ENCODE data around the gene WDR45B. TPM values are rescaled to one million over a fixed set of nuclear protein-coding genes. Genes with fewer than 3 reads are reported as not detected.

WDR45B gene
- total RNA-seq, 2 donors from 2014 or later = 49.7 to 56.5 TPM

DNA sequence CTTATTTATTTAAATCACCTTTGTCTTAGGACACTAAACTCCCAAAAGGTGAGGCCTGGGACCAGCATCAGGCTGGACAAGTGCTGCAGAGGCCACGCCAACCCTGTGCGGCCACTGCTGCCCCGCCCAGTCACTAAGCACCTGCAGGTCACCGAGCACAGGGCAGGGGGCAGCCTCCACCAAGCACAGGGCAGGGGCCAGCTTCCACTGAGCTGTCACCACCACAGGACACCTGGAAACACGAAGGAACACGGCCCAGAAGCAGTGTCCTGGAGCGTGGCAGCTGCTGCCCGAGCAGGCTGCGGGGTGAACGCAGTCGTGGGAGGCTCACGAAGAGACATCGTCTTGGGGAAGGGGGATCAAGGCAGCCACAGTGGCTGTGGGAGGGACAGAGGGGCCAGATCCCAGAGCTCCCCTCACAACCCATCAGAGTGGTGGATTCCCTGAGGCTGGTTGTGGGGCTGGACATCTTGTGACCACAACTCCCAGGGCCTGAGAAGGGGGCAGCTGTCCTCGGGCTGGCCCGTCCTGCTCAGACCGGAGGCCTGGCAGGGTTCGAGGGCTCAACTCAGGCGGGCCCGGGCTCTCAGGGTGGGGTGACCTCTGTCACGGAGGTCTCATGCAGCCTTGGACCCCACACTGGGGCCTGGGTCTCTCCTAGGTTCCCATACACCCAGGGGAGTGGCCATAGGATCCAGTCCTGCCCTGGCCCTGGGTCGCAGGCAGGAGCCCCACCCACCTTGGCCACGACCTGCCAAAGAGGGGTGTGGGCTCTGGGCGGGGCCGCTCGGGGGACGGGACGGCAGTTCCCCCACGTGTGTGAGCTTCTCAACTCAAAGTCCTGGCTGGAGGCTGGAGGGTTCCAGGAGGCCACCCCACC, 31.6 kb upstream of the WDR45B start:
- intact Hi-C loops (cut with DNase I) = no loop called here
- DNase-seq (ENCODE audit: low spot score) = peak; percentile 70

DNA sequence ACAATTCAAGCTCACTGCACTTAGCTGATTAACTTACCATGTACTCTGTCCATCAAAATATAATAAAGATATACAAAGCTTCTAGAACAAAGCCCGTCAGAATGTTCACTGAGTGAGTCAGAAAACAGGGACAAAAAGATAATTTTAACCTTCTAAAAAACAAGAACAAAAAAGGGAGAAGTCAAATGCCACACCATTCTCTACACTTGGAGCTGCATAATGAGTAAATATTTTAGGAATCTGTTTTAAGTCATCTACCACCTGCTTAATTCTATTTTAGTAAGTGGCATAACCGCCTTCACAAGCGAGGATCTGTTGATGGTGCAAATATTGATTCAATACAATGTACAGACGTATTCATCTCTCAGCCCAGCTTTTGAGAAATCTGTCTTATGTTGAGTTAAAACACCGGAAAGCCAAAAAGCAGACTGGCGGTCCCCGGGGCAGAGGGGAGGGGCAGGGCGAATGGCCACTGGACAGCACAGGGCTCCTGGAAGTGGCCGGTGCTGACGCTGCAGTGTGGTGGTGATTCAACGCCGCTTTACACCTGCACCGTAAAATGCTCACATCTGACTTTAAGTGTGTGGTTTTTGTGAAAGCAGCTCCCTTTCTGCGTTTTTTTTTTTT, 30.1 kb upstream of the WDR45B start:
- intact Hi-C loops (cut with DNase I) = no loop called here
- DNase-seq (ENCODE audit: low spot score) = peak; percentile 72

DNA sequence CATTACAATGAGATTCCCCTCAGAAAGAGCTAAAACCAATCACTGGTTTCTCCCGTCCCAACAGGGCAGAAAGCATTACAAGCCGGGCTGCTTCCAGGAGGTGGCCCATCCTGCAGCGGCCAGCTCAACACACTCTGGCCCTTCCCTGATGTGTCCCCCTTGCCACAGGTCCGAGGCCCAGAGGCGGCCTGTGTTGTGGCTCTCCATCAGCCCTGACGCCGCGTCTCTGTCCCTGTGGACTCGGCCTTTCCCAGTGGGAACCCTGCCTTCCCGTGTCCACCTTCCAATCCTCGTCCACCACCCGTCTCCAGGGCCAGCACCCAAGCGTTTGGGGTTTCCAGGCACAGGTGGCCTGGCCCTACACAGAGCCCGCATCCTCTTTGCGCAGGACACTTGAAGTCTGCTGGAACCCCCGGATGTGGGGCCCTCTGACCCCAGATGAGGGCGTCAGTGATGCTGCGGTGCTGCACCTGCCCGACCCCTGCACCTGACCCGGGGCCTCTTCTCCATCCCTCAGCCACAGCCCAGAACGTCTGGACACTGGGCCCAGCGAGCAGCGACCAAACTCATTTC, 29.2 kb upstream of the WDR45B start:
- DNase-seq (ENCODE audit: low spot score) = peak; percentile 43
- intact Hi-C loops (cut with DNase I) = no loop called here

DNA sequence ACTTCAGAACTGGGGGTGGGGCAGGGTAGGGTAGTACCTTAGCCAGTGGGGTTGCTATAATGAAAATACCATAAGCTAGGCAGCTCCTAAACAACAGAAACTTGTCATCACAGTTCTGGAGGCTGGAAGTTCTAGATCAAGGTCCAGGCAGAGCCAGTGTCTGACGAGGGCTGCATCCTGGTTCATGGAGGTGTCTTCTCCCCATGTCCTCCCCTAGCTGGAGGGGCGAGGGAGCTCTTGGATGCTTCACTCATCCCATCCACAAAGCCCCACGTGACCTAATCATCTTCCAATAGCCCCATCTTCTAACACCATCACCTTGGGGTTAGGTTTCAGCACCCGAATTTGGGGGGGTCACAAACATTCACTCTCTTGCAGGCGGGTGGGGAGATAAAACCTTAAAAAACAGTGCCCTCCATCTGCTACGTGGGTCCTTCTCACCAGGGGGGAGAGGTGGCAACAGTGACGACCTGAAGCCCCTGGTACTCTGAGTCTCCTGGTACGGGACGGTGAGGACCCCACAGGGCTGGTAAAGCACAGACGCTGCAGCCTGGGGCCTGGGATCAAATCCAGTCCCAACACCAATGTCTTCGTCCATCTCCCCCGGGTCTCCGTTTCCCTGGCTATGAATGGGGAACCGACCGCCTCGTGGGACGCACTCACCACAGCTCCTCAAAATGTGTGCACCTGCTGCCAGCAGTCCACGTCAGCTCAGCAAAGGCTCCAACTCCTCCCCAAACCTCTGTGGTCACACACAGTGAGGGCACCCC, 27.4 kb upstream of the WDR45B start:
- DNase-seq (ENCODE audit: low spot score) = peak; percentile 69
- intact Hi-C loops (cut with DNase I) = no loop called here

DNA sequence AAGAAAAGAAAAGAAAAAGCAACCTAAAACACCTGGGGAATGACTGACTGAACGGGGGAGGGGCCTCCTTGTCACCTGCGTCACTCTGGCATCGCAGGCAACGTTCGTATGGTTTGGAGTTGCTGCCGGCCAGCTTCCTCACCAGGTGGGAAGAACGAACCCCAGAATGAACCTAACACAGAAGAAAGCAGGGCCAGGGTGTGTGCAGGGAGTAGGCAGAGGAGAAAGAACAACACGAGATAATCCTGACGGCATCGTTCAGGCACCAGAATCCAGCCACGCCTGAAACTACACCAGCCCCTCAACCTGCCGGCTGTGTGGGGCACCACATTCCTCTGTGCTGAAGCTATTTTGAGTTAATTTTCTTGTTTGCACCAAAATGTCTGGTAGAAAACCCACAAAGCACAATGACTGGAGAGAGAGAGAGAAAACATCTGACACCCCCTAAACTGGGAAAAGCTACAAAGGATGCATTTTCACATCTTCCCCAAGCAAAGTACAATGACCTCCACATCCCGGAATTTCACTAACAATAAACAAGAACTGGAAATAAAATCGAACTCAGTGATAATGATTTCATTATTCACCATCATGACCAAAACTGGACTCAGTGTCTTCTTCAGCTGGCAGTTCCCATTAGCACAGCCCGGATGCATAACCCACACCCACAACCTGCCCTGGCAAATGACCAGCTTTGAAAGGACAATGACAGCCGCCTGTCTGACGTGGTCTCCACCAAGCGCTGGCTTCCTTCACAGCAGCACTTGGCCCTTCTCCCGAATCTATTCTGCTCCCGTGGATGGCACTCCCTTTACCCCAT, 26.6 kb upstream of the WDR45B start:
- intact Hi-C loops (cut with DNase I) = no loop called here
- no peak for DNase-seq (ENCODE audit: low spot score)

DNA sequence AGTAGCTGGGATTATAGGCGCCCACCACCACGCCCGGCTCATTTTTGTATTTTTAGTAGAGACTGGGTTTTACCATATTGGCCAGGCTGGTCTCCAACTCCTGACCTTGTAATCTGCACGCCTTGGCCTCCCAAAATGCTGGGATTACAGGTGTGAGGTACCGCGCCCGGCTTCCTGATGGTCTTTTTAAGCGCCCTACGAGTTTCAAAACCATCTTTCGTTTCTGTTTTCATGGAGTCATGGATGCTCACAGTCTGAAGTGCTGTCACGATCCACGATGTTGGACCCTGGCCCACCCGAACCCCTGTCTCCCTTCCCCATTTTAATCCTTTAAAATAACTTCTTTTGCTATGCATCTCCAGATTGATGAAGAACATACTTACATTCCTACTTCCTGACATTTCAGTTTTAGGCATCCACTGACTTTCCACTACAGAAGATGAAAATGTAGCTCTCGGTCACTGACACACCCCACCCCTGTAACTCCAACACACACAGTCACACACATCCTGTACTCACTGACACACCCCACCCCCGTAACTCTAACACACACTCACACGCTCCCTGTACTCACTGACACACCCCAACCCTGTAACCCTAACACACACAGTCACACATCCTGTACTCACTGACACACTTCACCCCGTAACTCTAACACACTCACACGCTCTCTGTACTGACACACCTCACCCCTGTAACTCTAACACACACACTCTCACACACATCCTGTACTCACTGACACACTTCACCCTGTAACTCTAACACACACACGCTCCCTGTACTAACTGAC, 22.6 kb upstream of the WDR45B start:
- intact Hi-C loops (cut with DNase I) = no loop called here

DNA sequence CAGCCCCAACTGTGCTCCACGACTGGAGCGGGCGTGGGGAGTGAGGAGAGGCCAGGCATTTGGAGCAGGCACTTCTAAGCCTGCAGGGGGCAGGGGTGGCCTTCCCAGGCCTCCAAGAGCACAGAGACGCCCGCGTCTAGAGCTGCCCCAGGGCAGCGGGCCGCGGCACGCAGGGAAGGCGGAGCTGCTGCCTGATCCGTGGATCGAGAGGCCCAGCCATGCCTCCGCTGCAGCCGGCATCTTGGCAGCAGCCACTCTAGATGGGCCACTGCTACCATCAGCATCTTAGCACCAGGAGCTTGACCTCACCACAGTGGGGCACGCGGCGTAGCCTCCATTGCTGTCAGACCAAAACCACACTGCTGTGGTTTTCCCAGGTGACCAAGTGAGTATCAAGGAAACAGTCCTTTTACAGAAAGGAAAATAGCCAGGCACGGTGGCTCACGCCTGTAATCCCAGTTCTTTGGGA, 20.4 kb upstream of the WDR45B start:
- peak; percentile 87 for DNase-seq (ENCODE audit: low spot score)

More for the DNA sequence above, 22.6 kb upstream of the WDR45B start:
- peak; percentile 32 for DNase-seq (ENCODE audit: low spot score)

DNA sequence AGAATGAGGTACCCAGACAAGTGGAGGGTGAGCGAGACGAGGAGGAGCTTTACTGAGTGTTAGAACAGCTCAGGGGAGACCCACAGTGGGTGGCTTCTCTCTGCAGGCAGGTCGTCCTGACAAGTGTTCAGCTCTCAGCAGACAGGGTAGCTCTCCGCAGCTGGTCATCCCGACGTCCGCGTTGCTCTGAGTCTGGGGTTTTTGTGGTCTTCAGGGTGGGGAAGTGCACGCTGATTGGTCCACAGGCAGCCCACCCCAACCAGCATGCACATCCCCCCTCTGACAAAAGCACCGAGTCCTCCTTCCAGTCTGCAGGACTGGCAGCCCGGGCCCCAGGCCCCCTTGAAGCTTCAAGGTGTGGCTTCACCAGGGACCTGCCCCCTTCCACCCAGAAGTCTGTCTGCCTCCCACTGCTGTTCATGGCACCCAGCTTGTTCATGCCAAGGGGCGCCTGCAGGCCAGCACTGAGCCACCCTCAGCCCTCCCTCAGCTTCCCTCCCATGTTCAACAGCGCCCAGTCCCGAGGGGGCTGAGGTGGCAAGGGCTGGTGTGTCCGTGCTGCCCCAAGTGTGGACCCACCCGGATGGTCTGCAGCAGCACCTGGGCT, 19.9 kb upstream of the WDR45B start:
- intact Hi-C loops (cut with DNase I) = loop anchor here in 1 of 2 donors (10.0 kb wide), 1 partner anchor 313 kb away; the partner anchor contains the start of gene TEX19
- no peak for DNase-seq (ENCODE audit: low spot score)

More for the DNA sequence above, 20.4 kb upstream of the WDR45B start:
- intact Hi-C loops (cut with DNase I) = loop anchor here in 1 of 2 donors (10.0 kb wide), 1 partner anchor 314 kb away; the partner anchor contains the start of gene TEX19

DNA sequence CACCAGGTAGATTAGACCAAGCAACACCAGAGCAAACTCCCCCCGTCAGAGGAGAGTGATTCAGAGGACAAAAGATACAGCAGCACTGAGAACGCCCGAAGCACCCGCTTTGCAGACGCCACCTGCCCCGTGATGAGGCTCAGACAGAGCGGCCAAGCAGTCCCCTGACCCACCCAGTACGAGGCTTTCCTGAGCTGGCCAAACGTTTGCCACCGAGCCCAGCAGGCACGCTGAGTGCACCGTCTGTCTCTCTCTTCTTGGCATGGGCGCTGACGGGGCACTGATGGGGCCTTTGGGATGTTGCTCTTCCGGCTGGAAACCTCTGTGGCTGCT, 19.4 kb upstream of the WDR45B start:
- intact Hi-C loops (cut with DNase I) = loop anchor here in 1 of 2 donors (10.0 kb wide), 1 partner anchor 313 kb away; the partner anchor contains the start of gene TEX19
- peak; percentile 57 for DNase-seq (ENCODE audit: low spot score)

DNA sequence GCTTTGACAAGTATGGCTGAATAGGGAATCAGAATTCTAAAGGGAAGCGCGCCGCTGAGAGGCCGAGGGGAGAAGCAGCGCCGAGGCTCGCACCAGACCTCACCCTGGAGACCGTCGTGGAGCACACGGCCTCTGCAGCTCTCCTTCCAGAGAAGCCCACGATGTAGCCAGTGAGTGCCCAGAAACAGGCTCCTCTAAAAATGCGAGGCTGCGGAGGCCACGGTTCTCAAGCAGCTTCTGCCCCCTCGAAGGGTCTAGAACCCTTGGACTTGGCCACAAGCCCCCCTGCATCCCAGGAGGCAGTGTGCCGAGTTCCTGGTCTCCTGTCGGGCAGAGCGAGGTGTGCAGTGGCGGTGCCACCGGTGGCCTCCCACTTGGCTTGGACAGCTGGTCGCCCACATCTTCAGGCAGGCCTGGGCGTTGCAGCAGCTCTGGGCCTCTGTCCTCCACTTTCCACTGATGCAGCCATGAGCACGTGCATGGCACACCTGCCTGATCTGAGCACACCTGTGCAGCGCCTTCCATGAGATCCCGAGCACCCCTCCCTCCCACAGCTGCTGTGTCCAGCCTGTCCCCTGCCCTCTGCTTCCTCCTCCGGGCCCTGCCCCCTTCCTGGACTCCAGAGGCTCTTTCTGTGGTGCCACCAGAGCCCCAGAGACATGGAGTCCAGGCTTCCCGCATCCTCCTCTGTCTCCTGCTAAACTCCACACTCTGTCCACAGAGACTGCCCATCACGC, 18.9 kb upstream of the WDR45B start:
- intact Hi-C loops (cut with DNase I) = loop anchor here in 1 of 2 donors (10.0 kb wide), 1 partner anchor 312 kb away; the partner anchor contains the start of gene TEX19
- DNase-seq (ENCODE audit: low spot score) = peak; percentile 66

DNA sequence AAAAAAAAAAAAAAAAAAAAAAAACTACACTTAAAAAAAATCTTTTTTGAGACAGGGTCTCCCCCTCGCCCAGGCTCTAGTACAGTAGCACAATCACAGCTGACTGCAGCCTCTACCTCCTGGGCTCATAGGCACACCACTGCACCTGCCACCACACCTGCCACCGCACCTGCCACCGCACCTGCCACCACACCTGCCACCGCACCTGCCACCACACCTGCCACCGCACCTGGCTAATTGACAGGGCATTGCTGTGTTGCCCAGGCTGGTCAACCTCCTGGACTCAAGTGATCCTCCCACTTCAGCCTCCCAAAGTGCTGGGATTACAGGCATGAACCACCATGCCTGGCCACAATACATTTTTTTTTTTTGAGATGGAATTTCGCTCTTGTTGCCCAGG, 17.6 kb upstream of the WDR45B start:
- intact Hi-C loops (cut with DNase I) = loop anchor here in 1 of 2 donors (10.0 kb wide), 1 partner anchor 311 kb away; the partner anchor contains the start of gene TEX19
- peak; percentile 68 for DNase-seq (ENCODE audit: low spot score)

DNA sequence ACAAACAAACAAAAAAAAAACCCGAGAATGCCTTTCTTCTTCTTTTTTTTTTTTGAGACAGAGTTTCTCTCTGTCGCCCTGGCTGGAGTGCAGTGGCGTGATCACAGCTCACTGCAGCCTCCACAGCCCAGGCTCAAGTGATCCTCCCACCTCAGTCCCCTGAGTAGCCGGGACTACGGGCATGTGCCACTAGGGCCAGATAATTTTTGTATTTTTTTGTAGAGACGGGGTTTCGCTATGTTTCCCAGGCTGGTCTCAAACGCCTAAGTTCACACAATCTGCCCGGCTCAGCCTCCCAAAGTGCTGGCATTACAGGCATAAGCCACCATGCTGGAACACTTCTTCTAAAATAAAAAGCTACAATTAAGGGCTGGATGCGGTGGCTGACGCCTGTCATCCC, 17.0 kb upstream of the WDR45B start:
- DNase-seq (ENCODE audit: low spot score) = peak; percentile 67
- intact Hi-C loops (cut with DNase I) = loop anchor here in 1 of 2 donors (10.0 kb wide), 1 partner anchor 310 kb away; the partner anchor contains the start of gene TEX19

DNA sequence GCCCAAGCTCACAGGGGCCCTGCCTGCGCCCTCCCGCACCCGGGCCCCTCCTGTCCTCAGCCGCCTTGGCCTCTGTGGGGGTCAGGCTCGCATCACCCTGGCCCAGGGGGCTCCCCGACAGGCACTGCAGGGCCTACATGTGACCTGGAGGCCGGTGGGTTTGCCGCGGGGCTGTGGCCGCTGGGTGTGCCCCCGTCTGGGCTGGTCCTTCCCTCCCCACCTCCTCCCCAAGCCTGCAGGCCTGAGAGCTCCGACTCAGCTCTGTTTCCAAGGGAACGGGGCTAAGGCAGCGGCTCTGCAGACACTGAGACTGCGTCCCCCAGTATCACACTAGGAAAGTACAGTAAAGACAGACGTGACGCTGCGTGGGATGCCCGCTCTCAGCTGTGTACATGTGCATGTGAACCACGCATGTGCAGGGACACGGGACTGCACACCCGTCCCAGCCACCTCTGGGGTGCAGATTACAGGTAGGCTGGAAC, 16.5 kb upstream of the WDR45B start:
- DNase-seq (ENCODE audit: low spot score) = peak; percentile 62
- intact Hi-C loops (cut with DNase I) = loop anchor here (1.0 to 10.0 kb wide), 2 partner anchors 98 to 310 kb away; partner anchors contain the start of gene TEX19 (in 1 of the 2)

DNA sequence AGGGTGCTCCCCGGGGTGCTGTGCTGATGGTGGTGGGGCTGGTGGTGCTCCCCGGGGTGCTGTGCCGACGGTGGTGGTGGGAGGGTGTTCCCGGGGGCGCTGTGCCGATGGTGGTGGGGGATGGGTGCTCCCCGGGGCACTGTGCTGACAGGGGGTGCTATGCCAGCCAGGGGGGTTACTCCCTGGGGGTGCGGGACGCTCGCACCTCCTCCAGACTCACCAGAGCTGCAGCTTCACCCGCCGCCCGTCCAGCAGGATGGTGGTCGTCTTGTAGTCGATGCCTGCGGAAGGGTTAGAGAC, 16.0 kb upstream of the WDR45B start:
- intact Hi-C loops (cut with DNase I) = loop anchor here (1.0 to 10.0 kb wide), 2 partner anchors 98 to 309 kb away; partner anchors contain the start of gene TEX19 (in 1 of the 2)
- DNase-seq (ENCODE audit: low spot score) = no peak

DNA sequence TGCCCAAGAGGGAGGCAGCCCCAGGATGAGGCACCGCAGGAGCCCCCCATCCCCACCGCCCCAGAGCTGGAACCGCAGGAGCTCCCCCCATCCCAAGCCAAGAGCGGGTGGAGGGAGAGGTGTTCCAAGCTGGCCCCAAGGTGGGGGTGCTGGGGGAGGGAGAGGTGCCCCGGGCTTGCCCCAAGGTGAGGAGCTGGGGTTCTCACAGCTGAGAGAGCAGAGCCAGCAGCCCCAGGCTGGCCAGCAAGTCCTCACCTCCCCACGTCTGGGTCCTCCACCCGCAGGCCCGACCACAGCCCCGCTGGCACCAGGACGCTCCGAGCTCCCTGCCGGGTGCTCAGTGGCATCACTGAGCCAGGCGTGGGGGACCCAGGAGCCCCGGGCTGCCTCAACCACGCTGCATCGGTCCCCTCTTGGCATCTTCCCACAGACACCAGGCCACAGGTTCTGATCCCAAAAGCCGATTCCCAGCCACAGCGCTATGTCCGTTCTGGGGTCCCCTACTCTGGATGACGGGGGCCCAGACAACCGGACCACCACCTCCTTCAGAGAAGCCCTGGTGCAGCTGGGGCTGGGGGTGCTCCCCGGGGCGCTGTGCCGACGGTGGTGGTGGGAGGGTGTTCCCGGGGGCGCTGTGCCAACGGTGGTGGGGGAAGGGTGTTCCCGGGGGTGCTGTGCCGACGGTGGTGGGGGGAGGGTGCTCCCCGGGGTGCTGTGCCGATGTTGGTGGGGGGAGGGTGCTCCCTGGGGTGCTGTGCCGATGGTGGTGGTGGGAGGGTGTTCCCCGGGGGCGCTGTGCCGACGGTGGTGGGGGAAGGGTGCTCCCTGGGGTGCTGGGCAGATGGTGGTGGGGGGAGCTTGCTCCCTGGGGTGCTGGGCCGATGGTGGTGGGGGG, 15.4 kb upstream of the WDR45B start:
- peak; percentile 69 for DNase-seq (ENCODE audit: low spot score)

More for the DNA sequence above, 15.4 kb upstream of the WDR45B start:
- intact Hi-C loops (cut with DNase I) = loop anchor here (1.0 to 10.0 kb wide), 2 partner anchors 97 to 309 kb away; partner anchors contain the start of gene TEX19 (in 1 of the 2)

Measured in posterior vena cava (tissue), 2 donors.